Neural crest cell (in vitro differentiated cells): ENCODE results near the gene FRAS1. TPM values are rescaled to one million over a fixed set of nuclear protein-coding genes. Genes with fewer than 3 reads are reported as not detected.
A peak's percentile ranks its signal among the peaks of the same experiment; 100 is the strongest.

Experiments used
- DNase-seq: peaks from one replicate; pipeline ENCODE4 v3.0.0; 2021; ENCODE audit warnings: low read depth, mixed read lengths, low spot score
- H3K27ac Mint-ChIP-seq: one replicate; pipeline ENCODE4 v1.8.0; 2021; ENCODE audit warnings: mild to moderate bottlenecking, mixed read lengths; ENCODE audit not compliant: unreplicated experiment
- H3K27me3 Mint-ChIP-seq: 2 replicates; pipeline ENCODE4 v1.8.0; 2021; ENCODE audit warnings: low read depth, mild to moderate bottlenecking, mixed read lengths
- H3K36me3 Mint-ChIP-seq: 2 replicates; pipeline ENCODE4 v1.8.0; 2021; ENCODE audit warnings: low read depth, mild to moderate bottlenecking, mixed read lengths
- H3K4me1 Mint-ChIP-seq: 2 replicates; pipeline ENCODE4 v1.8.0; 2021; ENCODE audit warnings: mixed read lengths
- H3K4me3 Mint-ChIP-seq: one replicate; pipeline ENCODE4 v1.8.0; 2021; ENCODE audit warnings: mild to moderate bottlenecking, mixed read lengths
- H3K9me3 Mint-ChIP-seq: 2 replicates; pipeline ENCODE4 v1.8.0; 2021; ENCODE audit warnings: mixed read lengths
- CTCF ChIP-seq: fragments of 200-600 bp; sonication (generic); conservative IDR thresholded peaks from 2 replicates; pipeline ENCODE4 v1.5.0; 2021; ENCODE audit warnings: antibody characterized with exemption, mild to moderate bottlenecking
- total RNA-seq: library from RNA; stranded (reverse); gene quantifications from 2 replicates; pipeline ENCODE4 v1.2.1, GENCODE V29; 2021

FRAS1 gene
- total RNA-seq, 1 donor from 2014 or later, result 8.4 TPM

- Mint-ChIP-seq H3K4me1 (peaks cover 4% of the 10 kb centered on the region), H3K4me3 (no peak overlapping the region), H3K9me3 (no peaks in the 10 kb centered on the region), H3K27ac (no peak overlapping the region), H3K36me3 (no peaks in the 10 kb centered on the region), H3K27me3 (no peaks in the 10 kb centered on the region)
- no peak for DNase-seq
- TF ChIP-seq CTCF, result no peak
These were observed 261.0 kb downstream of the FRAS1 start for GRCh38 chr4:78318126-78318525.

- Mint-ChIP-seq H3K4me1 (peaks cover 9% of the 10 kb centered on the region), H3K27ac (no peak overlapping the region), H3K4me3 (no peak overlapping the region), H3K27me3 (no peaks in the 10 kb centered on the region), H3K9me3 (no peaks in the 10 kb centered on the region), H3K36me3 (no peaks in the 10 kb centered on the region)
- no peak for DNase-seq
- no peak for TF ChIP-seq CTCF
These were observed 263.3 kb downstream of the FRAS1 start for GRCh38 chr4:78320349-78320935.

GRCh38 chr4:78322032-78322431 lies 264.9 kb downstream of the FRAS1 start:
- Mint-ChIP-seq H3K4me3 (no peak overlapping the region), H3K27ac (no peak overlapping the region), H3K4me1 (peaks cover 9% of the 10 kb centered on the region), H3K27me3 (no peaks in the 10 kb centered on the region), H3K36me3 (no peaks in the 10 kb centered on the region), H3K9me3 (no peaks in the 10 kb centered on the region)
- TF ChIP-seq CTCF, result no peak
- DNase-seq, result no peak

- H3K27me3 Mint-ChIP-seq, result no peaks in the 10 kb centered on the region
- no peaks in the 10 kb centered on the region for H3K9me3 Mint-ChIP-seq
- TF ChIP-seq CTCF, result no peak
- H3K36me3 Mint-ChIP-seq, result no peaks in the 10 kb centered on the region
- DNase-seq, result no peak
- H3K4me3 Mint-ChIP-seq, result no peak overlapping the region
- peaks cover 9% of the 10 kb centered on the region for H3K4me1 Mint-ChIP-seq
- H3K27ac Mint-ChIP-seq, result peak overlapping the region; percentile 29
These were observed 266.3 kb downstream of the FRAS1 start for GRCh38 chr4:78323439-78323838.

- no peaks in the 10 kb centered on the region for H3K9me3 Mint-ChIP-seq
These were observed 267.5 kb downstream of the FRAS1 start for GRCh38 chr4:78324625-78325024.

More at GRCh38 chr4:78324625-78325024, 267.5 kb downstream of the FRAS1 start:
- Mint-ChIP-seq H3K27ac (no peak overlapping the region), H3K4me3 (no peak overlapping the region), H3K27me3 (no peaks in the 10 kb centered on the region), H3K36me3 (no peaks in the 10 kb centered on the region), H3K4me1 (peaks cover 9% of the 10 kb centered on the region)
- DNase-seq, result no peak
- TF ChIP-seq CTCF, result no peak
